DMS 273 treated with DMSO at 0.1 percent for 48 hours (cell line): Measurements from ENCODE around the gene EIF4E.
A peak's percentile ranks its signal among the peaks of the same experiment; 100 is the strongest.
"Not testable (repeated sequence)": the region's sequence is repeated elsewhere in the genome, so short reads cannot be mapped to it uniquely, and the experiment has no call there.

Source experiments
- DNase-seq: peaks from one replicate; lab custom pipeline; 2025; lab: John Stamatoyannopoulos, UW

EIF4E gene

GRCh38 chr4:98928505-98929340 lies at the start of gene EIF4E:
Gene EIF4E (minus strand): TSS chr4:98929133. CDS start chr4:98929112, 21 bp downstream.
- peak; percentile 89 for DNase-seq

GRCh38 chr4:98977557-98977956 lies 48.6 kb upstream of the EIF4E start:
- DNase-seq = no peak

- DNase-seq = no peak
Measured at GRCh38 chr4:98976716-98977115, 47.8 kb upstream of the EIF4E start.

GRCh38 chr4:98969878-98970785 lies 41.2 kb upstream of the EIF4E start:
- no peak for DNase-seq

GRCh38 chr4:98967786-98968329 lies 38.9 kb upstream of the EIF4E start:
- no peak for DNase-seq

GRCh38 chr4:98966926-98967325 lies 38.0 kb upstream of the EIF4E start:
- no peak for DNase-seq

- no peak for DNase-seq
Measured at GRCh38 chr4:98963538-98964433, 34.9 kb upstream of the EIF4E start.

- no peak for DNase-seq
Measured at GRCh38 chr4:98961770-98962169, 32.8 kb upstream of the EIF4E start.

- no peak for DNase-seq
Measured at GRCh38 chr4:98959411-98959810, 30.5 kb upstream of the EIF4E start.

- DNase-seq = no peak
Measured at GRCh38 chr4:98958065-98958464, 29.1 kb upstream of the EIF4E start.

- no peak for DNase-seq
Measured at GRCh38 chr4:98955229-98955628, 26.3 kb upstream of the EIF4E start.

- DNase-seq = no peak
Measured at GRCh38 chr4:98951710-98952109, 22.8 kb upstream of the EIF4E start.

GRCh38 chr4:98950925-98951324 lies 22.0 kb upstream of the EIF4E start:
- no peak for DNase-seq

GRCh38 chr4:98946359-98946758 lies 17.4 kb upstream of the EIF4E start:
- DNase-seq = no peak

GRCh38 chr4:98945297-98945850 lies 16.4 kb upstream of the EIF4E start:
- DNase-seq = no peak

- DNase-seq = no peak
Measured at GRCh38 chr4:98939892-98940298, 11.0 kb upstream of the EIF4E start.

GRCh38 chr4:98939438-98939837 lies 10.5 kb upstream of the EIF4E start:
- DNase-seq = no peak

GRCh38 chr4:98937986-98938720 lies 9.2 kb upstream of the EIF4E start:
- no peak for DNase-seq

- DNase-seq = no peak
Measured at GRCh38 chr4:98935633-98936032, 6.7 kb upstream of the EIF4E start.

- not testable (repeated sequence) for DNase-seq
Measured at GRCh38 chr4:98934851-98935250, 5.9 kb upstream of the EIF4E start.

GRCh38 chr4:98932539-98932938 lies 3.6 kb upstream of the EIF4E start:
- no peak for DNase-seq
